ENCODE measurements around the gene AARS1.
A peak's percentile ranks its signal among the peaks of the same experiment; 100 is the strongest.
"Not testable (repeated sequence)": the region's sequence is repeated elsewhere in the genome, so short reads cannot be mapped to it uniquely, and the experiment has no call there.

The AARS1 gene

GRCh38 chr16:70289229-70290094, at the start of gene AARS1:
Gene AARS1 (minus strand): TSS chr16:70289506. CDS start chr16:70282763, 6,743 bp downstream.
- peak; percentile 100 for DNase-seq (ENCODE audit: low spot score)

GRCh38 chr16:70337814-70338213, 48.5 kb upstream of the AARS1 start:
- no peak for DNase-seq (ENCODE audit: low spot score)

- not testable (repeated sequence) for DNase-seq (ENCODE audit: low spot score)
Observed at GRCh38 chr16:70332728-70333127, 43.4 kb upstream of the AARS1 start.

GRCh38 chr16:70331588-70332358, 42.5 kb upstream of the AARS1 start:
- no peak for DNase-seq (ENCODE audit: low spot score)

- DNase-seq (ENCODE audit: low spot score), result no peak
Observed at GRCh38 chr16:70331091-70331490, 41.8 kb upstream of the AARS1 start.

GRCh38 chr16:70324998-70325747, 35.9 kb upstream of the AARS1 start:
- DNase-seq (ENCODE audit: low spot score), result no peak

- no peak for DNase-seq (ENCODE audit: low spot score)
Observed at GRCh38 chr16:70320121-70320520, 30.8 kb upstream of the AARS1 start.

- DNase-seq (ENCODE audit: low spot score), result not testable (repeated sequence)
Observed at GRCh38 chr16:70307726-70308125, 18.4 kb upstream of the AARS1 start.

- no peak for DNase-seq (ENCODE audit: low spot score)
Observed at GRCh38 chr16:70306880-70307279, 17.6 kb upstream of the AARS1 start.

GRCh38 chr16:70304892-70305448, 15.7 kb upstream of the AARS1 start:
- no peak for DNase-seq (ENCODE audit: low spot score)

GRCh38 chr16:70302745-70303144, 13.4 kb upstream of the AARS1 start:
- DNase-seq (ENCODE audit: low spot score), result no peak

GRCh38 chr16:70301121-70301520, 11.8 kb upstream of the AARS1 start:
- no peak for DNase-seq (ENCODE audit: low spot score)

- DNase-seq (ENCODE audit: low spot score), result peak; percentile 38
Observed at GRCh38 chr16:70298988-70299938, 10.0 kb upstream of the AARS1 start, which contains the start of gene DDX19B. Gene DDX19B (plus strand): TSS chr16:70299186. CDS start chr16:70299298, 112 bp downstream.

- DNase-seq (ENCODE audit: low spot score), result no peak
Observed at GRCh38 chr16:70295634-70296033, 6.3 kb upstream of the AARS1 start.

GRCh38 chr16:70294385-70295025, 5.2 kb upstream of the AARS1 start:
- DNase-seq (ENCODE audit: low spot score), result no peak

GRCh38 chr16:70292148-70292547, 2.8 kb upstream of the AARS1 start:
- not testable (repeated sequence) for DNase-seq (ENCODE audit: low spot score)

- DNase-seq (ENCODE audit: low spot score), result peak; percentile 14
Observed at GRCh38 chr16:70290949-70291519, 1.7 kb upstream of the AARS1 start.

- not testable (repeated sequence) for DNase-seq (ENCODE audit: low spot score)
Observed at GRCh38 chr16:70287304-70287971, 1.9 kb downstream of the AARS1 start.

GRCh38 chr16:70276392-70276791, 12.9 kb downstream of the AARS1 start:
- DNase-seq (ENCODE audit: low spot score), result no peak

All from kidney capillary endothelial cell (primary cell).